ENCODE data around the gene MSI2.

DNA sequence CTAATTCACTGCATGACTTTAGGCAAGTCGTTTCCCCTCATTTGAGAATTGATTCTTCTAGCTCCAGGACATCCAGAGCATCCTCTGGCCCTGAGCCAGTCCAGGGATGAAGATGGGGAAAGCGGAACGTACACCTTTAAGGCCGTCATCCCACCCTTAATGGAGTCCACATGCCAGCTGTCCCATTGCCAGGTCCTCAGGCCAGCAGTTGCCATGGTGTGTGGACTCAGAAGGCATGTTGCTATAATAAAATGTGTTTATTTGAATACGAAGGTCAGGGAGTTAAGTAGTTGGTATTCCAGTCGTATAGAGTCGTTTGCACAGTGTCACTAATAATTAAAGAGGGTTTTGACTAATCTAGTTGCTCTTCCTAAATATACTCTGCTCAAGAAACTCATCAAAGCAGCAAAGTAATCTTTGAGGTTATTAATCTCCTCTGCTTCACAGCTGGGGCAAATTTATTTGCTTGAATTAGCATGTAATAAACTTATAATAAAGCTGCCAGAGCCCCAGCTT, 458.4 kb downstream of the MSI2 start:
- TF ChIP-seq CTCF (IDR thresholded peaks at IDR 0.05) (no peak), POLR2A (IDR thresholded peaks at IDR 0.05) (no peak)

All from thyroid gland (tissue), 4 donors.